Measurements from ENCODE around the gene GSKIP. TPM values are rescaled to one million over a fixed set of nuclear protein-coding genes. Genes with fewer than 3 reads are reported as not detected.
A peak's percentile ranks its signal among the peaks of the same experiment; 100 is the strongest.

The GSKIP gene
- total and polyA plus RNA-seq, 2 experiments from 2014 or later: 34.0 to 46.6 TPM

DNA sequence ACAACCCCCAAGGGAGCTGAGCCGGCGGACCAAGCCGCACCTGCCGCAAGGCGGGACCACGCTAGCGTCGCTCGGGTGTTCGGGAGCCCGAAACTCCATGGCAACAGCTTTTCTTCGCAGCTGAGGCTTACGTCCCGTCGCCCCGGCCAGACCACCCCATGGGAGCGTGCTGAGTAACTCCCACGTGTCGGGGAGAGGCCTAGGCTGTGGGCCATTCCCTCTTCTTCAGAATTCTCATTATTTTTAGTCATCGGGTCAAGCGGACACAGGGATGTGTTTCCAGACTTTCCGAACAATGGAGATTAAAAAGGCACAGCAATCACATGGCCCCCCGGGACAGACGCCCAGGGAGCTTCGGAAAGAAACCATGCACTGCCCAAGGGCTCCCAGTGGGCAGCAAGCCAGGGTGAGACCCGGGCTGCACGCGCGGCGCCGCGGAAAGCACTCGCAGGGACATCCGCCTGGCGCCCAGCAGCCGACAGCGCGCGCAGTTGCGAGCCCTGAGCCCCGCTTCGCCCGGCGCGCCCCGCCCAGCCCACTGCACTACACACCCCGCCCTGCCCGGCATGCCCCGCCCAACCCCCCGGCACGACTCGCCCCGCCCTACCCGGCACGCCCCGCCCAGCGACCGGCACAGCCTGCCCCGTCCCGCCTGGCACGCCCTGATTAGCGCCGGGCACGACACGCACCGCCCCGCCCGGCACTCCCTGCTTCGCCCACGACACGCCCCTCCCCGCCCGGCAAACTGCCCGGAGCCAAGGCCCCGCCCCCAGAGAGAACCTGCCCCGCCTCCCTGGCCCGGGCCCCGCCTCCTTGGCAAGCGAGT lies 28.2 kb downstream of the GSKIP start:
- TF ChIP-seq, protein P1, sequence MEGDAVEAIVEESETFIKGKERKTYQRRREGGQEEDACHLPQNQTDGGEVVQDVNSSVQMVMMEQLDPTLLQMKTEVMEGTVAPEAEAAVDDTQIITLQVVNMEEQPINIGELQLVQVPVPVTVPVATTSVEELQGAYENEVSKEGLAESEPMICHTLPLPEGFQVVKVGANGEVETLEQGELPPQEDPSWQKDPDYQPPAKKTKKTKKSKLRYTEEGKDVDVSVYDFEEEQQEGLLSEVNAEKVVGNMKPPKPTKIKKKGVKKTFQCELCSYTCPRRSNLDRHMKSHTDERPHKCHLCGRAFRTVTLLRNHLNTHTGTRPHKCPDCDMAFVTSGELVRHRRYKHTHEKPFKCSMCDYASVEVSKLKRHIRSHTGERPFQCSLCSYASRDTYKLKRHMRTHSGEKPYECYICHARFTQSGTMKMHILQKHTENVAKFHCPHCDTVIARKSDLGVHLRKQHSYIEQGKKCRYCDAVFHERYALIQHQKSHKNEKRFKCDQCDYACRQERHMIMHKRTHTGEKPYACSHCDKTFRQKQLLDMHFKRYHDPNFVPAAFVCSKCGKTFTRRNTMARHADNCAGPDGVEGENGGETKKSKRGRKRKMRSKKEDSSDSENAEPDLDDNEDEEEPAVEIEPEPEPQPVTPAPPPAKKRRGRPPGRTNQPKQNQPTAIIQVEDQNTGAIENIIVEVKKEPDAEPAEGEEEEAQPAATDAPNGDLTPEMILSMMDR (IDR thresholded peaks at IDR 0.05; ENCODE audit: poor library complexity): no peak
- TF ChIP-seq EZH2 (IDR thresholded peaks at IDR 0.05; ENCODE audit: borderline replicate concordance): no peak
- TF ChIP-seq EZH2phosphoT487 (IDR thresholded peaks at IDR 0.05; ENCODE audit: low read depth, severe bottlenecking, unreplicated experiment): no peak
- Histone ChIP-seq H3K27ac (peak overlapping the region; percentile 56), H3K9me2 (replicated peaks; ENCODE audit: insufficient read depth) (no peaks in the 10 kb centered on the region), H3K9me3 (ENCODE audit: low read depth) (no peaks in the 10 kb centered on the region), H3K36me3 (replicated peaks; ENCODE audit: insufficient read depth, low read depth) (no peaks in the 10 kb centered on the region), H4K20me1 (ENCODE audit: insufficient read depth, poor library complexity, severe bottlenecking) (no peaks in the 10 kb centered on the region), H3K4me1 (ENCODE audit: insufficient read depth) (peaks cover 5% of the 10 kb centered on the region), H3K79me2 (no peaks in the 10 kb centered on the region), H2AFZ (peak overlapping the region; percentile 98), H3K4me2 (peak overlapping the region; percentile 95), H3K27me3 (no peaks in the 10 kb centered on the region), H3K4me3 (peak overlapping the region; percentile 61)
- 1% methylated on average over 33 of the region's 79 CpGs for whole genome bisulfite sequencing (ENCODE audit: low lambda C conversion rate, missing lambda C conversion rate)
- peak; percentile 98 for DNase-seq (ENCODE audit: low spot score)

DNA sequence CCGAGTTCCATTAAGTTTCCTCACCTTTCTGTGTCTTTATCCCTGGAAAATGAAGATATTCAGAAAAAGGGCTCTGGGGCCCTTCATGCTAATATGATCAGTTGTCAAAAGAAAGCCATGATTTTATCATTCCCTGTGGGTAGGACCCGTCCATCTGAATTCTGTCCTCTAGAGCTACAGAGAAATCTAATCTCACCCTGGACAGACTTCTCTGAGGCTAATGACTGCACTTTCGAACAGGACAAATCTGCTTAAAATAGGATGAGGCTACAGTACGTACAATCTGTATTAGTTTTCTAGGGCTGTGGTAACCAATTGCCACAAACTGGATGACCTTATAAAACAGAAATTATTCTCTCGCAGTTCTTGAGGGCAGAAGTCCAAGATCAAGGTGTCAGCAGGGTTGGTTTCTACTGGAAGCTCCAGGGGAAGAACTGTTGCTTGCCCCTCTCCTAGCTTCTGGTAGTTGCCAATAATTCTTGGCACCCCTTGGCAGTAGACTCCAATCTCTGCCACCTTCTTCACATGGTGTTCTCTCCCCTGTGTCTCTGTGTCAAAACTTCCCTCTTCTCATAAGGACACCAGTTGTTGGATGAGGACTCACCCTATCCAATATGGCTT lies 29.9 kb downstream of the GSKIP start:
- WGBS (ENCODE audit: low lambda C conversion rate, missing lambda C conversion rate): 92% methylated on average over 5 of the region's 5 CpGs
- Histone ChIP-seq H3K4me2 (peak overlapping the region; percentile 93), H3K36me3 (replicated peaks; ENCODE audit: insufficient read depth, low read depth) (no peaks in the 10 kb centered on the region), H3K4me1 (ENCODE audit: insufficient read depth) (peaks cover 5% of the 10 kb centered on the region), H3K9me3 (ENCODE audit: low read depth) (no peaks in the 10 kb centered on the region), H2AFZ (peak overlapping the region; percentile 98), H3K79me2 (no peaks in the 10 kb centered on the region), H3K27ac (no peak overlapping the region), H3K27me3 (no peaks in the 10 kb centered on the region), H3K9me2 (replicated peaks; ENCODE audit: insufficient read depth) (no peaks in the 10 kb centered on the region), H3K4me3 (no peak overlapping the region), H4K20me1 (ENCODE audit: insufficient read depth, poor library complexity, severe bottlenecking) (no peaks in the 10 kb centered on the region)
- DNase-seq (ENCODE audit: low spot score): no peak
- TF ChIP-seq EZH2 (IDR thresholded peaks at IDR 0.05; ENCODE audit: borderline replicate concordance) (no peak), EZH2phosphoT487 (IDR thresholded peaks at IDR 0.05; ENCODE audit: low read depth, severe bottlenecking, unreplicated experiment) (no peak)
- TF ChIP-seq, protein P1 (IDR thresholded peaks at IDR 0.05; ENCODE audit: poor library complexity): no peak

DNA sequence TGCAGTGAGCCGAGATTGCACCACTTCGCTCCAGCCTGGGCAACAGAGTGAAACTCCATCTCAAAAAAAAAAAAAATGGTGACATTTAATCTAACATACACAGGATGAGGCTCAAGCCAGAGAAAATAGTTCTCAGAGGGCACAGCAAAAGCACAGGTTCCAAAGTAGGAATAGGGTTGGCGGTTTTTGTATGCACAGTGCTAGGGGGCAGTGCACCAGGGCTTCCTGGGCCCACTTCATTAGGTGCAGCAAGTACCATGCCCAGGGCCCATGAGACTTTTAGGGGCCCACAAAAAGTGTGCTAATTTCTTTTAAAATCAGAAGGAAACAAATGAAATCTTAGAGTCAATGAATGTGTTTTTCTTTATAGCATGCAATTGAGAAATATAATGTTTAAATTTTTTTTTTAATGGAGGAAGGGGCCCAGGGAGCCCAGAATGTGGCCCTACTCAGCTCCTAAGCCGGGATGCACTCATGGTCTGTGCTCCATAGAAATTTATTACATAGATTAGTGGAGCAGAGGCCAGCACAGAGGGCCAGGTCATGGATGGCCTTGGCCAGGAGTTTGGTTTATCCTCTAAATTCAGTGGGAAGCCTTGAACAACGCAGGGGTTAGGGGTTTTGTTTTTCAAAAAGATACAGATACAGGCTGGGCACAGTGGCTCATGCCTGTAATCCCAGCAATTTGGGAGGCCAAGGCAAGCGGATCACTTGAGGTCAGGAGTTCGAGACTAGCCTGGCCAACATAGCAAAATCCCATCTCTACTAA lies 30.9 kb downstream of the GSKIP start:
- Histone ChIP-seq H3K27ac (no peak overlapping the region), H3K4me3 (no peak overlapping the region), H3K79me2 (no peaks in the 10 kb centered on the region), H2AFZ (no peak overlapping the region), H4K20me1 (ENCODE audit: insufficient read depth, poor library complexity, severe bottlenecking) (no peaks in the 10 kb centered on the region), H3K9me3 (ENCODE audit: low read depth) (no peaks in the 10 kb centered on the region), H3K4me2 (no peak overlapping the region), H3K4me1 (ENCODE audit: insufficient read depth) (peaks cover 5% of the 10 kb centered on the region), H3K27me3 (no peaks in the 10 kb centered on the region), H3K9me2 (replicated peaks; ENCODE audit: insufficient read depth) (no peaks in the 10 kb centered on the region), H3K36me3 (replicated peaks; ENCODE audit: insufficient read depth, low read depth) (no peaks in the 10 kb centered on the region)
- 97% methylated on average over 7 of the region's 7 CpGs for WGBS (ENCODE audit: low lambda C conversion rate, missing lambda C conversion rate)
- DNase-seq (ENCODE audit: low spot score): no peak
- TF ChIP-seq EZH2 (IDR thresholded peaks at IDR 0.05; ENCODE audit: borderline replicate concordance) (no peak), EZH2phosphoT487 (IDR thresholded peaks at IDR 0.05; ENCODE audit: low read depth, severe bottlenecking, unreplicated experiment) (no peak)
- TF ChIP-seq, protein P1 (IDR thresholded peaks at IDR 0.05; ENCODE audit: poor library complexity): no peak
